BJ (cell line): ENCODE results near the gene TMEM108. TPM values are rescaled to one million over a fixed set of nuclear protein-coding genes. Genes with fewer than 3 reads are reported as not detected.

Experiments used
- CTCF ChIA-PET: fragments of 350-600 bp; formaldehyde crosslinking; extraction: SDS; loops from one replicate; lab custom pipeline; 2021; ENCODE audit warnings: antibody characterized with exemption, inconsistent platforms; lab: Yijun Ruan, JAX
- POLR2A ChIA-PET: fragments of 300-600 bp; sonication (Branson Sonifier 250); formaldehyde crosslinking; extraction: SDS; loops from one replicate; lab custom pipeline; 2021; ENCODE audit warnings: antibody characterized with exemption; lab: Charles Lee
- DNase-seq: peaks from one replicate; pipeline ENCODE4 v3.0.0-alpha.2; 2011; ENCODE audit warnings: low read depth
- H3K27me3 ChIP-seq: 2 replicates; pipeline ENCODE4 v1.6.0; 2011; ENCODE audit warnings: low read length; ENCODE audit not compliant: control insufficient read depth, insufficient read depth
- H3K36me3 ChIP-seq: 2 replicates; pipeline ENCODE4 v1.5.1; 2011; ENCODE audit warnings: low read length; ENCODE audit not compliant: control insufficient read depth, insufficient read depth
- H3K4me3 ChIP-seq: 2 replicates; pipeline ENCODE4 v1.5.1; 2011; ENCODE audit warnings: low read depth, mild to moderate bottlenecking, control low read depth, low read length
- CTCF ChIP-seq: IDR thresholded peaks from 2 replicates; pipeline ENCODE4 v1.5.1; 2011; ENCODE audit warnings: low read depth, mild to moderate bottlenecking, control low read depth, inconsistent platforms, low read length, moderate library complexity; ENCODE audit not compliant: insufficient read depth
- polyA plus RNA-seq: library from polyadenylated mRNA; depleted of rRNA; stranded (reverse); fragments of >200 nt; gene quantifications from 2 replicates; pipeline ENCODE4 v1.2.3, GENCODE V29; 2011

TMEM108 gene
- polyA plus RNA-seq, 1 experiment: not detected

GRCh38 chr3:133254151-133254550 is 216.0 kb downstream of the TMEM108 start:
- POLR2A ChIA-PET: no interaction called here
- no peak for DNase-seq
- H3K27me3 ChIP-seq: no peaks in the 10 kb centered on the region
- CTCF ChIA-PET: no interaction called here
- H3K4me3 ChIP-seq: no peak overlapping the region
- no peaks in the 10 kb centered on the region for H3K36me3 ChIP-seq
- no peak for TF ChIP-seq CTCF

GRCh38 chr3:133254716-133255115 is 216.5 kb downstream of the TMEM108 start:
- Histone ChIP-seq H3K4me3 (no peak overlapping the region), H3K36me3 (no peaks in the 10 kb centered on the region), H3K27me3 (no peaks in the 10 kb centered on the region)
- TF ChIP-seq CTCF: no peak
- DNase-seq: no peak
- ChIA-PET CTCF (interaction anchor here (1.2 kb wide), 1 partner anchor 7 kb away, joined by 3 read pairs; no protein-coding TSS in a partner anchor), POLR2A (no interaction called here)

- Histone ChIP-seq H3K4me3 (no peak overlapping the region), H3K36me3 (no peaks in the 10 kb centered on the region), H3K27me3 (no peaks in the 10 kb centered on the region)
- ChIA-PET CTCF (no interaction called here), POLR2A (no interaction called here)
- TF ChIP-seq CTCF: no peak
- no peak for DNase-seq
Measured at GRCh38 chr3:133256787-133257483, 218.7 kb downstream of the TMEM108 start.

GRCh38 chr3:133258358-133258757 is 220.2 kb downstream of the TMEM108 start:
- no peak for TF ChIP-seq CTCF
- DNase-seq: no peak
- POLR2A ChIA-PET: no interaction called here
- CTCF ChIA-PET: no interaction called here
- no peaks in the 10 kb centered on the region for H3K36me3 ChIP-seq
- no peaks in the 10 kb centered on the region; the same call in 1 of the 2 replicates for H3K27me3 ChIP-seq
- H3K4me3 ChIP-seq: no peak overlapping the region

- no peak for DNase-seq
- CTCF ChIA-PET: no interaction called here
- POLR2A ChIA-PET: no interaction called here
- Histone ChIP-seq H3K4me3 (no peak overlapping the region), H3K36me3 (no peaks in the 10 kb centered on the region), H3K27me3 (no peaks in the 10 kb centered on the region; the same call in 1 of the 2 replicates)
- no peak for TF ChIP-seq CTCF
Measured at GRCh38 chr3:133259767-133260166, 221.6 kb downstream of the TMEM108 start.
